Breast epithelium (tissue), 3 donors: ENCODE measurements around the gene EEPD1.

Source experiments
- CTCF ChIP-seq, 3 donors: fragments of 450-650 bp; IDR thresholded peaks; one replicate each; pipeline ENCODE4 v1.5.1; 2016 to 2017; ENCODE audit warnings: antibody characterized with exemption in 3 of 3, mild to moderate bottlenecking in 3 of 3, moderate library complexity in 3 of 3
- POLR2A ChIP-seq: fragments of 450-650 bp; IDR thresholded peaks from one replicate; pipeline ENCODE4 v1.6.1; 2016; ENCODE audit warnings: antibody characterized with exemption, mild to moderate bottlenecking, moderate library complexity
- POLR2AphosphoS5 ChIP-seq, 3 donors: sonication (generic); formaldehyde crosslinking; IDR thresholded peaks; one replicate each; pipeline ENCODE4 v1.6.1; 2017; ENCODE audit warnings: antibody characterized with exemption in 3 of 3

- no peak for TF ChIP-seq CTCF (IDR thresholded peaks at IDR 0.05)
- TF ChIP-seq POLR2A = no peak
- no peak for TF ChIP-seq POLR2AphosphoS5 (IDR thresholded peaks at IDR 0.05)
Observed at GRCh38 chr7:36226151-36226550, 73.1 kb downstream of the EEPD1 start.
